Activated naive CD8-positive, alpha-beta T cell treated with anti-CD3 and anti-CD28 coated beads for 36 hours (primary cell): ENCODE measurements around the gene SMAD3. TPM values are rescaled to one million over a fixed set of nuclear protein-coding genes. Genes with fewer than 3 reads are reported as not detected.
"Not testable (repeated sequence)": the region's sequence is repeated elsewhere in the genome, so short reads cannot be mapped to it uniquely, and the experiment has no call there.

Experiments used
- DNase-seq: peaks from one replicate; pipeline ENCODE4 v3.0.0; 2021
- H3K27ac Mint-ChIP-seq: one replicate; pipeline ENCODE4 v1.8.0; 2022; ENCODE audit warnings: mild to moderate bottlenecking, moderate library complexity, mixed read lengths
- H3K27me3 Mint-ChIP-seq: one replicate; pipeline ENCODE4 v1.8.0; 2022; ENCODE audit warnings: mild to moderate bottlenecking, mixed read lengths
- H3K36me3 Mint-ChIP-seq: one replicate; pipeline ENCODE4 v1.8.0; 2021; ENCODE audit warnings: mild to moderate bottlenecking, mixed read lengths
- H3K4me1 Mint-ChIP-seq: one replicate; pipeline ENCODE4 v1.8.0; 2021; ENCODE audit warnings: mixed read lengths
- H3K4me3 Mint-ChIP-seq: one replicate; pipeline ENCODE4 v1.8.0; 2022; ENCODE audit warnings: mild to moderate bottlenecking, moderate library complexity, mixed read lengths
- H3K9me3 Mint-ChIP-seq: one replicate; pipeline ENCODE4 v1.8.0; 2022; ENCODE audit warnings: mixed read lengths
- total RNA-seq, 2 experiments: library from RNA; stranded (reverse); gene quantifications; one replicate each; pipeline ENCODE4 v1.2.3, GENCODE V29; 2021

Gene SMAD3
- 10 to 100 TPM; 15.7 to 16.4 TPM for total RNA-seq

- DNase-seq, result peak; percentile 81
- Mint-ChIP-seq H3K4me1 (peaks cover 36% of the 10 kb centered on the region), H3K9me3 (no peaks in the 10 kb centered on the region), H3K4me3 (peak within 1 kb of the TSS; percentile 95), H3K27me3 (peaks cover 18% of the 10 kb centered on the region), H3K27ac (peak within 1 kb of the TSS; percentile 89), H3K36me3 (peaks cover 10% of the 10 kb centered on the region)
Measured at GRCh38 chr15:67065531-67066005, at the start of gene SMAD3. SMAD3 (plus strand) TSS chr15:67065602; CDS start chr15:67066155, 553 bp downstream.

GRCh38 chr15:67017311-67017710 lies 48.1 kb upstream of the SMAD3 start:
- H3K36me3 Mint-ChIP-seq, result no peaks in the 10 kb centered on the region
- no peak for DNase-seq
- no peak overlapping the region for H3K27ac Mint-ChIP-seq
- H3K27me3 Mint-ChIP-seq, result peaks cover 7% of the 10 kb centered on the region
- peaks cover 4% of the 10 kb centered on the region for H3K4me1 Mint-ChIP-seq
- no peaks in the 10 kb centered on the region for H3K9me3 Mint-ChIP-seq
- no peak overlapping the region for H3K4me3 Mint-ChIP-seq

- peaks cover 9% of the 10 kb centered on the region for H3K4me1 Mint-ChIP-seq
- no peak overlapping the region for H3K27ac Mint-ChIP-seq
- no peak for DNase-seq
- H3K4me3 Mint-ChIP-seq, result no peak overlapping the region
- H3K27me3 Mint-ChIP-seq, result peaks cover 7% of the 10 kb centered on the region
- H3K36me3 Mint-ChIP-seq, result no peaks in the 10 kb centered on the region
- no peaks in the 10 kb centered on the region for H3K9me3 Mint-ChIP-seq
Measured at GRCh38 chr15:67018026-67018425, 47.4 kb upstream of the SMAD3 start.

- Mint-ChIP-seq H3K27me3 (peaks cover 7% of the 10 kb centered on the region), H3K36me3 (no peaks in the 10 kb centered on the region), H3K9me3 (no peaks in the 10 kb centered on the region), H3K4me3 (no peak overlapping the region), H3K27ac (peak overlapping the region; percentile 14), H3K4me1 (peaks cover 13% of the 10 kb centered on the region)
- no peak for DNase-seq
Measured at GRCh38 chr15:67018441-67018840, 47.0 kb upstream of the SMAD3 start.

GRCh38 chr15:67019069-67019468 lies 46.3 kb upstream of the SMAD3 start:
- peaks cover 7% of the 10 kb centered on the region for H3K27me3 Mint-ChIP-seq
- no peak overlapping the region for H3K27ac Mint-ChIP-seq
- H3K36me3 Mint-ChIP-seq, result no peaks in the 10 kb centered on the region
- H3K4me1 Mint-ChIP-seq, result peaks cover 19% of the 10 kb centered on the region
- H3K4me3 Mint-ChIP-seq, result no peak overlapping the region
- no peaks in the 10 kb centered on the region for H3K9me3 Mint-ChIP-seq
- DNase-seq, result no peak

- Mint-ChIP-seq H3K27ac (no peak overlapping the region), H3K27me3 (peaks cover 7% of the 10 kb centered on the region), H3K9me3 (no peaks in the 10 kb centered on the region), H3K4me1 (peaks cover 28% of the 10 kb centered on the region), H3K36me3 (no peaks in the 10 kb centered on the region), H3K4me3 (no peak overlapping the region)
- DNase-seq, result no peak
Measured at GRCh38 chr15:67019884-67020520, 45.4 kb upstream of the SMAD3 start.

GRCh38 chr15:67020668-67021067 lies 44.7 kb upstream of the SMAD3 start:
- not testable (repeated sequence) for H3K27ac Mint-ChIP-seq, H3K9me3 Mint-ChIP-seq, H3K27me3 Mint-ChIP-seq, H3K36me3 Mint-ChIP-seq, DNase-seq, H3K4me3 Mint-ChIP-seq
- peaks cover 33% of the 10 kb centered on the region for H3K4me1 Mint-ChIP-seq

- Mint-ChIP-seq H3K4me1 (peaks cover 38% of the 10 kb centered on the region), H3K27me3 (peaks cover 7% of the 10 kb centered on the region), H3K27ac (no peak overlapping the region), H3K9me3 (no peaks in the 10 kb centered on the region), H3K4me3 (no peak overlapping the region), H3K36me3 (no peaks in the 10 kb centered on the region)
- no peak for DNase-seq
Measured at GRCh38 chr15:67021455-67021854, 43.9 kb upstream of the SMAD3 start.

GRCh38 chr15:67022587-67023105 lies 42.8 kb upstream of the SMAD3 start:
- Mint-ChIP-seq H3K27ac (no peak overlapping the region), H3K27me3 (peaks cover 7% of the 10 kb centered on the region), H3K4me1 (peaks cover 39% of the 10 kb centered on the region), H3K4me3 (no peak overlapping the region), H3K36me3 (no peaks in the 10 kb centered on the region), H3K9me3 (no peaks in the 10 kb centered on the region)
- DNase-seq, result no peak

GRCh38 chr15:67023517-67024313 lies 41.7 kb upstream of the SMAD3 start:
- peaks cover 47% of the 10 kb centered on the region for H3K4me1 Mint-ChIP-seq
- peaks cover 7% of the 10 kb centered on the region for H3K27me3 Mint-ChIP-seq
- H3K27ac Mint-ChIP-seq, result peak overlapping the region; percentile 8
- H3K4me3 Mint-ChIP-seq, result no peak overlapping the region
- H3K9me3 Mint-ChIP-seq, result peaks cover 3% of the 10 kb centered on the region
- no peak for DNase-seq
- H3K36me3 Mint-ChIP-seq, result no peaks in the 10 kb centered on the region

GRCh38 chr15:67024314-67024997 lies 40.9 kb upstream of the SMAD3 start:
- Mint-ChIP-seq H3K4me1 (peaks cover 47% of the 10 kb centered on the region), H3K36me3 (no peaks in the 10 kb centered on the region), H3K9me3 (peaks cover 3% of the 10 kb centered on the region), H3K27ac (peak overlapping the region; percentile 30), H3K4me3 (no peak overlapping the region), H3K27me3 (peaks cover under 1% of the 10 kb centered on the region)
- peak; percentile 57 for DNase-seq

- DNase-seq, result no peak
- H3K36me3 Mint-ChIP-seq, result no peaks in the 10 kb centered on the region
- peaks cover 47% of the 10 kb centered on the region for H3K4me1 Mint-ChIP-seq
- H3K4me3 Mint-ChIP-seq, result no peak overlapping the region
- no peaks in the 10 kb centered on the region for H3K27me3 Mint-ChIP-seq
- H3K27ac Mint-ChIP-seq, result peak overlapping the region; percentile 30
- H3K9me3 Mint-ChIP-seq, result peaks cover 3% of the 10 kb centered on the region
Measured at GRCh38 chr15:67024998-67025368, 40.4 kb upstream of the SMAD3 start.

- Mint-ChIP-seq H3K9me3 (peaks cover 3% of the 10 kb centered on the region), H3K27me3 (no peaks in the 10 kb centered on the region), H3K4me3 (no peak overlapping the region), H3K4me1 (peaks cover 47% of the 10 kb centered on the region), H3K27ac (no peak overlapping the region), H3K36me3 (no peaks in the 10 kb centered on the region)
- DNase-seq, result no peak
Measured at GRCh38 chr15:67025719-67026609, 39.4 kb upstream of the SMAD3 start.

- peaks cover 3% of the 10 kb centered on the region for H3K9me3 Mint-ChIP-seq
- DNase-seq, result no peak
- no peaks in the 10 kb centered on the region for H3K27me3 Mint-ChIP-seq
- H3K27ac Mint-ChIP-seq, result no peak overlapping the region
- no peaks in the 10 kb centered on the region for H3K36me3 Mint-ChIP-seq
- H3K4me3 Mint-ChIP-seq, result no peak overlapping the region
- H3K4me1 Mint-ChIP-seq, result peaks cover 47% of the 10 kb centered on the region
Measured at GRCh38 chr15:67026610-67026967, 38.8 kb upstream of the SMAD3 start.
